AG04450 (cell line): ENCODE results near the gene GTF2IRD1. TPM values are rescaled to one million over a fixed set of nuclear protein-coding genes. Genes with fewer than 3 reads are reported as not detected.
"Not testable (repeated sequence)": the region's sequence is repeated elsewhere in the genome, so short reads cannot be mapped to it uniquely, and the experiment has no call there.

Experiments
- CTCF ChIA-PET: fragments of 300-600, 350-600 bp; formaldehyde crosslinking; extraction: SDS; loops from one replicate; lab custom pipeline; 2022; ENCODE audit warnings: antibody characterized with exemption, inconsistent platforms; lab: Charles Lee
- POLR2A ChIA-PET: fragments of 350-600 bp; formaldehyde crosslinking; extraction: SDS; loops from one replicate; lab custom pipeline; 2021; ENCODE audit warnings: antibody characterized with exemption, inconsistent platforms; lab: Yijun Ruan, JAX
- DNase-seq: peaks from one replicate; pipeline ENCODE4 v3.0.0-alpha.2; 2011; ENCODE audit warnings: low read depth, low spot score
- H3K27ac ChIP-seq: one replicate; pipeline ENCODE4 v1.5.1; 2012; ENCODE audit warnings: low read depth, low read length, control low read depth
- H3K27me3 ChIP-seq: one replicate; pipeline ENCODE4 v1.6.0; 2012; ENCODE audit warnings: low read length; ENCODE audit not compliant: control insufficient read depth, insufficient read depth
- H3K4me3 ChIP-seq: 2 replicates; pipeline ENCODE4 v1.5.1; 2011; ENCODE audit warnings: mild to moderate bottlenecking, low read depth, low read length, control low read depth
- H3K9me3 ChIP-seq: 2 replicates; pipeline ENCODE4 v1.5.1; 2012; ENCODE audit warnings: low read length; ENCODE audit not compliant: control insufficient read depth, insufficient read depth
- polyA plus RNA-seq: library from polyadenylated mRNA; depleted of rRNA; stranded (reverse); fragments of >200 nt; gene quantifications from 2 replicates; pipeline ENCODE4 v1.2.3, GENCODE V29; 2011
- TF ChIP-seq, protein P1 (sequence below): IDR thresholded peaks from 2 replicates; pipeline ENCODE4 v1.5.1; 2011; ENCODE audit warnings: low read depth, low read length, control low read depth, inconsistent platforms

The GTF2IRD1 gene
- polyA plus RNA-seq, 1 experiment: 23.5 TPM

DNA sequence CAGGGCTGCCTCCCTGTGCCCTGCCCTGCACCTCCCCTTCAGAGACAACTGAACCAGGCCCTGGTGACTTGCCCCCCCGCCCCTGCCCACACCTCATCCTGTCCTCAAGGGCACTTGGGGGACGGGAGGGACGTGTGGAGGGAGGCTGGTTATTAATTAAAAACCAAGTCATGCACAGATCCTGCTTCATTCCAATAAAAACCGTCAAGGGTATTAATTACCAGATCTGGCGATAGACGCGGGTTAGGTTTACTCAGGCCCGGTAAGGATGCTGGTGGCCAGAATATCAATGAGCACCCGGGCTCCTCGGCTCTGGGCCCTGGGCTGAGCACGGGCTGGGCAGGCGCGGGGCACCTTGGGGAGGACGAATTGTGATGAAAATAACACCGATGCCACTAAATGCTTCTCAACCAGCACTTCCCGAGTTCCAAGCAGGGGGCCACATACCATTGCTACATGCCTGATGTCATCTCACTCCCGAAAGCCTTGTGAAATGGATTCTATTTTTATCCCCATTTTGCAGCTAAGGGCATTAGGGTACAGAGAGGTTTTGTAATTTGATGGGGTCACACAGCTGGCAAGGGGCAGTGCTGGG is 24.5 kb upstream of the GTF2IRD1 start:
- POLR2A ChIA-PET: no interaction called here

DNA sequence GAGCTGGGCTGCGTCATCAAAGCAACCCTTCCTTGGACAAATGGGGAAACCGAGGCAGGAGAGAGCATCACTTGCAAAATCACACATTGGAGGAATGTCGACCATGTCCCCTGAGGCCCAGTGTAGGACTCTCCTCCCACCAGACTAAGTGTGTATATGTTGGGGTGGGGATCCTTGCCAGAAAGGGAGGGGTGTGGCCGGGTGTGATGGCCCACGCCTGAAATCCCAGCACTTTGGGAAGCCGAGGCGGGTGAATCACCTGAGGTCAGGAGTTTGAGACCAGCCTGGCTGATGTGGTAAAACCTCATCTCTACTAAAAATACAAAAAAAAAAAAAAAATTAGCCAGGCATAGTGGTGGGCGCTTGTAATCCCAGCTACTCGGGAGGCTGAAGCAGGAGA is 23.3 kb upstream of the GTF2IRD1 start:
- ChIA-PET POLR2A (interaction anchor here (0.6 kb wide), 1 partner anchor 53 kb away, joined by 3 read pairs; no protein-coding TSS in a partner anchor), CTCF (interaction anchor here (0.7 kb wide), 1 partner anchor 42 kb away, joined by 3 read pairs; no protein-coding TSS in a partner anchor)
- not testable (repeated sequence) for H3K27ac ChIP-seq, DNase-seq, H3K27me3 ChIP-seq, H3K4me3 ChIP-seq, H3K9me3 ChIP-seq

More for the DNA sequence above, 24.5 kb upstream of the GTF2IRD1 start:
- TF ChIP-seq, protein P1, sequence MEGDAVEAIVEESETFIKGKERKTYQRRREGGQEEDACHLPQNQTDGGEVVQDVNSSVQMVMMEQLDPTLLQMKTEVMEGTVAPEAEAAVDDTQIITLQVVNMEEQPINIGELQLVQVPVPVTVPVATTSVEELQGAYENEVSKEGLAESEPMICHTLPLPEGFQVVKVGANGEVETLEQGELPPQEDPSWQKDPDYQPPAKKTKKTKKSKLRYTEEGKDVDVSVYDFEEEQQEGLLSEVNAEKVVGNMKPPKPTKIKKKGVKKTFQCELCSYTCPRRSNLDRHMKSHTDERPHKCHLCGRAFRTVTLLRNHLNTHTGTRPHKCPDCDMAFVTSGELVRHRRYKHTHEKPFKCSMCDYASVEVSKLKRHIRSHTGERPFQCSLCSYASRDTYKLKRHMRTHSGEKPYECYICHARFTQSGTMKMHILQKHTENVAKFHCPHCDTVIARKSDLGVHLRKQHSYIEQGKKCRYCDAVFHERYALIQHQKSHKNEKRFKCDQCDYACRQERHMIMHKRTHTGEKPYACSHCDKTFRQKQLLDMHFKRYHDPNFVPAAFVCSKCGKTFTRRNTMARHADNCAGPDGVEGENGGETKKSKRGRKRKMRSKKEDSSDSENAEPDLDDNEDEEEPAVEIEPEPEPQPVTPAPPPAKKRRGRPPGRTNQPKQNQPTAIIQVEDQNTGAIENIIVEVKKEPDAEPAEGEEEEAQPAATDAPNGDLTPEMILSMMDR: no peak
- H3K27me3 ChIP-seq: no peaks in the 10 kb centered on the region
- CTCF ChIA-PET: no interaction called here
- no peaks in the 10 kb centered on the region for H3K9me3 ChIP-seq
- H3K27ac ChIP-seq: no peak overlapping the region
- DNase-seq: peak; percentile 21
- H3K4me3 ChIP-seq: no peak overlapping the region

DNA sequence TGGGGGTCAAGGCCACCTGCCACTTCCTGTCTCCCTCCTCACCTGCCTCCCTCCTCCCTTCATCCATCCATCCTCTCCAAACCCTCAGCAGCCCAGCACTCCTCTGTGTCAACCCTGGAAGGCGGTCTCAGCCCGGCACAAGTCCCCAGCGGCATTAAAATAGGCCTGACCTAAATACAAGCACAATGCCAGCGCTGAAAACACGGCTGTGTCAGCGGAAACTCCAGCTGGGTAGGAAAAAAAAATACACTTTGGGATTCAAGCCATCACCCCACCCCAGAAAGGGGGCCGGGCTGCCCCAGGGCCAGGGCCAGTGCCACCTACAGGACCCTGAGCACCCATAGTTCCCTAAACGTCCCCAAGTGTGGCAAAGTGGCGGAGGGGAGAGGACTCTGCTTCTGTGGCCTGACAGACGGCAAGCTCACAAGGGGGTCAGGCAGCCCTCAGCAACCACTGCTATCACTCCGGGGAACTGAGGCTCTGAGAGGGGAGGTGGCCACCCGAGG is 22.7 kb upstream of the GTF2IRD1 start:
- no peak for DNase-seq
- TF ChIP-seq, protein P1: no peak
- ChIA-PET CTCF (no interaction called here), POLR2A (no interaction called here)
- no peaks in the 10 kb centered on the region for H3K27me3 ChIP-seq
- H3K9me3 ChIP-seq: no peaks in the 10 kb centered on the region
- H3K27ac ChIP-seq: no peak overlapping the region
- no peak overlapping the region for H3K4me3 ChIP-seq

DNA sequence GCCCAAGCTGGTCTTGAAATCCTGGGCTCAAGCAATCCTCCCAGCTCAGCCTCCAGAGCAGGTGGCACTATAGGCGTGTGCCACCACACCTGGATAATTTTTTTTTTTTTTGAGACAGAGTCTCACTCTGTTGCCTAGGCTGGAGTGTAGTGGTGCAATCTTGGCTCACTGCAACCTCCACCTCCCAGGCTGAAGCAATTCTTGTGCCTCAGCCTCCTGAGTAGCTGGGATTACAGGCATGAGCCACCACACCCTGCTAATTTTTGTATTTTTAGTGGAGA is 16.5 kb upstream of the GTF2IRD1 start:
- H3K4me3 ChIP-seq, H3K9me3 ChIP-seq, DNase-seq, H3K27ac ChIP-seq, H3K27me3 ChIP-seq, CTCF ChIA-PET: not testable (repeated sequence)
- POLR2A ChIA-PET: interaction anchor here (0.7 kb wide), 1 partner anchor 109 kb away, joined by 3 read pairs; no protein-coding TSS in a partner anchor

DNA sequence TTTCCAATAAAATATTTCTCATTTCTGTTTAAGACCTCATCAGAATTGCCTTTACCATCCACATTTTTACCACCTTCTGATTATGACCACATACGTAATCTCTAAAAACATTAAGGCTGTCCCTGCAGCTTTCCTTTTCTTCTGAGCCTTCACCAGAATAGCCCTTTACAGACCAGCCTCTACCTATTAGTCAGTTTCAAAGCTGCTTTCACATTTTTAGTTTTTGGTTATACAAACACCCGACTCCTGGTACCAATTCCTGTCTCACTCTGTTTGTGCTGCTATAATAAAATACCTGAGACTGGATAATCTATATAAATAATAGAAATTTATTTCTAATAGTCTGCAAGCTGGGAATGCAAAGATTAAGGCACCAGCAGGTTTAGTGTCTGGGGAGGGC is 15.4 kb upstream of the GTF2IRD1 start:
- Histone ChIP-seq H3K27ac (no peak overlapping the region), H3K9me3 (peaks cover 4% of the 10 kb centered on the region; the same call in 1 of the 2 replicates), H3K4me3 (no peak overlapping the region), H3K27me3 (no peaks in the 10 kb centered on the region)
- ChIA-PET POLR2A (no interaction called here), CTCF (interaction anchor here (2.4 kb wide), 1 partner anchor 12 kb away, joined by 6 read pairs; no protein-coding TSS in a partner anchor)
- no peak for DNase-seq
- TF ChIP-seq, protein P1: no peak

DNA sequence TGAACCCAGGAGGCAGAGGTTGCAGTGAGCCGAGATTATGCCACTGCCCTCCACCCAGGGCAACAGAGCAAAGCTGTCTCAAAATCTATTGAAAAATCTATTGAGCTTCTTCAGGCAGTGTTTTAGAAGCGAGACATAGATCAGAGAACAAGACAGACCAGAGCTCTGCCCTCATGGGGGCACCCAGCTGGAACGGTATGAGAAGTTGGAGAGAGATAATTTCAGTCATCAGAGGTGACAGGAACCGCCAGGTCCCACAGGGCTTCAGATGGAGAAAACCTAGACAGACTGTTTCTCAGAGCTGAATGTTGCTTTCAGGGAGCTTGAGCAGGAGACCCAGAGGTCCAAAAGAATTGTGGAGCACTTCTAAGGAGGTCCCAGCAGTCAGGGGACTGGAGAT is 14.2 kb upstream of the GTF2IRD1 start:
- H3K27ac ChIP-seq: no peak overlapping the region
- no peak overlapping the region for H3K4me3 ChIP-seq
- POLR2A ChIA-PET: no interaction called here
- DNase-seq: no peak
- H3K9me3 ChIP-seq: peaks cover 4% of the 10 kb centered on the region; the same call in 1 of the 2 replicates
- no peaks in the 10 kb centered on the region for H3K27me3 ChIP-seq
- CTCF ChIA-PET: interaction anchor here (1.6 to 2.4 kb wide), 2 partner anchors 11 to 20 kb away, joined by 5 to 6 read pairs; no protein-coding TSS in a partner anchor
- TF ChIP-seq, protein P1: no peak

DNA sequence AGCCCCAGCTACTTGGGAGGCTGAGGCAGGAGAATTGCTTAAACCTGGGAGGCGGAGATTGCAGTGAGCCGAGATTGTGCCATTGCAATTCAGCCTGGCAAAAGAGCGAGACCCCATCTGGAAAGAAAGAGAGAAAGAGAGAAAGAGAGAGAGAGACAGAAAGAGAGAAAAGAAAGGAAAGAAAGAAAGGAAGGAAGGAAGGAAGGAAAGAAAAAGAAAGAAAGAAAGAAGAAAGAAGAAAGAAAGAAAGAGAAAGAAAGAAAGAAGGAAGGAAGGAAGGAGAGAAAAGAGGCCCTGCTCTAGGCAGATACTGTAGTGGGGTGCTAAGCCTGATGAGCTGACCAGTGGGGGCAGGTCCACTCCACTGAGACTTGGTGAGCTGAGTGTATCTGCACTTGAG is 13.6 kb upstream of the GTF2IRD1 start:
- H3K9me3 ChIP-seq, DNase-seq, H3K27ac ChIP-seq, POLR2A ChIA-PET, H3K27me3 ChIP-seq, H3K4me3 ChIP-seq: not testable (repeated sequence)
- CTCF ChIA-PET: interaction anchor here (0.5 to 2.4 kb wide), 4 partner anchors 10 to 373 kb away, joined by 3 to 10 read pairs (median 6); no protein-coding TSS in a partner anchor
